Stimulated activated CD8-positive, alpha-beta memory T cell treated with anti-CD3 and anti-CD28 coated beads, Interleukin-4, amount 100 ng/mL, for 4 hours (primary cell): ENCODE measurements around the gene DCLRE1C.
"Not testable (repeated sequence)": the region's sequence is repeated elsewhere in the genome, so short reads cannot be mapped to it uniquely, and the experiment has no call there.

Source experiments
- DNase-seq, 2 donors: peaks; one replicate each; pipeline ENCODE4 v3.0.0-alpha.2; 2020; ENCODE audit warnings: low read depth in 2 of 2, low spot score in 1 of 2

Gene DCLRE1C

DNA sequence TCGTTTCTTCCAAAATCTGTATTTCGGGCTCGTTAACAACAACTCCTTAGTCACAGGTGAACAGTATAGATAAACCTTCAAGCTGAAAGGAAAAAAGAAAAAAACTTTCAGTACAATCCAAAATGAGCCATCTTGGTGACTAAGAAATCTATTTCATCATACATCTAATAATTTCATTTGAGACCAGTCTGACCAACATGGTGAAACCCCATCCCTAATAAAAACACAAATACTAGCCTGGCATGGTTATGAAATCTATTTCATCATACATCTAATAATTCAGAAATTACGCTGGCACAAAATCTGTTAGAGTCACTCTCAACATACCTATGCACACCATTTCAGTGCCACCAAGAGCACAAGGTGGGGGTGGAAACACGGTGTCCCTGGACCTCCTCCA lies 8.8 kb downstream of the DCLRE1C start:
- no peak for DNase-seq

DNA sequence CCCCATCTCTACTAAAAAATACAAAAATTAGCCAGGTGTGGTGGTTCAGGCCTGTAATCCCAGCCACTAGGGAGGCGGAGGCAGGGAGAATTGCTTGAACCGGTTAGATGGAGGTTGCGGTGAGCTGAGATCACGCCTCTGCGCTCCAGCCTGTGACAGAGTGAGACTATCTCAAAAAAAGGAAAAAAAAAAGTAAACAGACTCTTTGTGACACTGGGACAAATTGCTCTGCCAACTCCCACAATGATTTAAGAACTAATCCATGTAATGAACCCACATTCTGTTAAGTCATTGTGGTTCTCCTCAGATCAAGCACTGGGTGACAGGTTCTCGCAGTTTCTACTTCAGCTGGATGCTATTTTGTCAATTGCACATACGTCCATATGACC lies 11.0 kb downstream of the DCLRE1C start:
- DNase-seq, result not testable (repeated sequence)

DNA sequence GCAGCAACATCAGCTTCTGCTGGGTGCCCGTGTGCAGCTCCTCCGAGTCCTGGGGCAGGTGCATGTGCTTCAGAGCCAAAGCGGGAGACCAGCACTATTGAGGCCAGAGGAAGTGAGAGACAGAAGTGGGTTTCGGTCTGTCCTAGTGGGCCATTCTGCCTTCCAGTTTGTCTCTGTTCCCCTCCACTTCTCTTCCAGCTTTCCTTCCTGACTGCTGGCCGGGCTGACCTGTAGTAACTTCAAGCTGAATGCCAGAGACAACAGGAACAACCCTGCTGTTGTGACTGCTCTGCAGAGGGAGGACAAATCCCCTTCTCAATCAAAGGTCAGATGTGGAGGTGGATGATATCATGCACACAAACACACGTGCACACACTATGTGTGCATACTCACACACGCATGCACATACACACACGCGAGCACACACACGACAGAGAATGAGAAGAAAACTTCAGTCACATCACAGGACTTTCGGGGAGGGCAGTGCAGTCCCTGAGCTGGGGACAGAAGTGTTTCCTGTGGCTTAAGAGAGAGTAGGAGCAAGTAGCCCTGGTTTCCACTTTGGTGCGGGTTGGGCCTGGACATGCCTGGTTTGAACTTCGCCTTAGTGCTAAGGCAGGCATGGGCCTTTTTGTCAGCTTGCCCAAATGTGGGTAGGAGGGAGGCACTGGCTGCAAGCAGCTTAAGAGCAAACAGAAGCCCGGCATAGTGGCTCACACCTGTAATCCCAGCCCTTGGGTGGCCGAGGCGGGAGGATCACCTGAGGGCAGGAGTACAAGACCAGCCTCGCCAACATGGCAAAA lies 11.5 kb downstream of the DCLRE1C start:
- not testable (repeated sequence) for DNase-seq

DNA sequence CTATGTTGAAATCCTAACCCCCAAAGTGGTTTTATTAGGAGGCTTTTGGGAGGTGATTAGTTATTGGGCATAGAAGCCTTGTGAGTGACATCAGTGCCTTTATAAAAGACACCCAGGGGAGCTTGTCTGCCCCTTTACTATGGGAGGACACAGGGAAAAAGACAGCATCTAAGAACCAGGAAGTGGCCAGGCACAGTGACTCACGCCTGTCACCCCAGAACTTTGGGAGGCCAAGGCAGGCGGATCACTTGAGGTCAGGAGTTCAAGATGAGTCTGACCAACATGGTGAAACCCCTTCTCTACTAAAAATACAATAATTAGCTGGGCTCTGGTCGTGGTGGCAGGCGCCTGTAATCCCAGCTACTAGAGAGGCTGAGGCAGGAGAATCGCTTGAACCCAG lies 14.9 kb downstream of the DCLRE1C start:
- DNase-seq, result not testable (repeated sequence)

DNA sequence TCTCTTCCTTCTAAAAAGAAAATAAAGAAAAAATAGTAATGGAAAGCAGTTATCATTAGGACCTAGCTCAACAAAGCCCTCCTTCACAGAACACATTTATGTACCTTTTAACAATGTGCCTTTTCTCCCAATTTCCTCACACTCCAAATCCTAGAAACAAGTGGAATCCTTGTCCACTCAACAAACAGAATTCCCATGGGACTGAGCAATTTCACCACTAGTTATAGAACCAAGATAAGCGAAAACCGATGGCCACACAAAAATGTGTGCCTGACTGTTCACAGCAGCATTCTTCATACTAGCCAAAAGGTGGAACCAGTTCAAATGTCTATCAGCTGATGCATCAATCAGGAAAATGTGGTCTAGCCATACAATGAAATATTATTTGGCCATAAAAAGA lies 17.3 kb downstream of the DCLRE1C start:
- DNase-seq, result no peak

DNA sequence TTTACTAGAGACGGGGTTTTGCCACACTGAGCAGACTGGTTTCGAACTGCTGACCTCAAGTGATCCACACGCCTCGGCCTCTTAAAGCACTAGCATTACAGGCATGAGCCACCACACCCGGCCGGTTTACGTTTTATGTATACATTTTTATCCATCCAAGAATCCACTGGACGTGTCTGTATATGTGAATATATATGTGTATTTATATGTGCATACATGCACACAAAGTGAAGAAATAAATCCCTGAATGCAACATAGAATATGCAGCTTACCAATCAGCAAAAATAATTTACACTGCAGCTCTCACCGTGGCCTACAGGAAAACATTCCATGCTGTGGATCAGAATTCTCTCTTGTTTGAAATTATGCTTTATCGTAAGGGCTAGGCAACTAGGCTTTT lies 23.3 kb downstream of the DCLRE1C start:
- no peak for DNase-seq

DNA sequence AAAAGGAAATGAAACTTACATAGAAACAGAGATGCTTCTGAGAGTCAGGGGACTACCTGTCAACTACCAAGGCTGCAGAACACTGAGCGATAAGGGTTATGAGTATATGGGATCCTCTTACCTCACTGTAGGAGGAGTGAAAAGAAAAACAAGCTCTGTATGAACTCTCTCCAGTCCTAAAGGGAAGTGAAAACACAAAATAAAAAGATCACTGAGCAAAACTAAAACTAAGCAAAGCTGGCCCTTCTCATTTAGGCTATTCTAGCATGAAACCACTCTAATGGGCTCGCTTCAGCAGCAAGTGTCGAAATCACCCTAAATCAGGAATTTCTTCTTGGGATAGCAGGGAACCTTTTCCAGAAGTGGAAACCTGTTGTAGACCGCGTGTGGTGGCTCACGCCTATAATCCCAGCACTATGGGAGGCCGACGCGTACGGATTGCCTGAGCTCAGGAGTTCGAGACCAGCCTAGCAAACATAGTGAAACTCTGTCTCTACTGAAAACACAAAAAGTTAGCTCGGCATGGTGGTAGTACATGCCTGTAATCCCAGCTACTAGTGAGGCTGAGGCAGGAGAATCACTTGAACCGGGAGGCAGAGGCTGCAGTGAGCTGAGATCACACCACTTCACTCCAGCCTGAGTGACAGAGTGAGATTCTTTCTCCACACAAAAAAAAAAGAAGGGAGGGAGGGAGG lies 27.0 kb downstream of the DCLRE1C start:
- DNase-seq, result no peak

DNA sequence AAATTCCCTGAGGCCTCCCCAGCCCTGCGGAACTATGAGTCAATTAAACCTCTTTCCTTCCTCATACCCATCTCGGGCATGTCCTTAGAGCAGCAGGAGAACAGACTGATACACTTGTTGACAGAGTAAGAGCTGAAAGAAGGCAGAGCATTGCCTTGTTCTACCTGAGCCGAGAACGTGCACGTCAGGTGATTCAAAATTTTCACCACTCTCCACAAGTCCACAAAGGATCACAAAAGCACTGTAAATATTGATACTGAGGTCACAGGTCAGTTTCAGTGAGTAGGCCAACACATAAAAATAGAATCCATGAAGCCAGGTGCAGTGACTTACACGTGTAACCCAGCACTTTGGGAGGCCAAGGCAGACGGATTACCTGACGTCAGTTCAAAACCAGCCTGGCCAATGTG lies 27.8 kb downstream of the DCLRE1C start:
- DNase-seq, result no peak

DNA sequence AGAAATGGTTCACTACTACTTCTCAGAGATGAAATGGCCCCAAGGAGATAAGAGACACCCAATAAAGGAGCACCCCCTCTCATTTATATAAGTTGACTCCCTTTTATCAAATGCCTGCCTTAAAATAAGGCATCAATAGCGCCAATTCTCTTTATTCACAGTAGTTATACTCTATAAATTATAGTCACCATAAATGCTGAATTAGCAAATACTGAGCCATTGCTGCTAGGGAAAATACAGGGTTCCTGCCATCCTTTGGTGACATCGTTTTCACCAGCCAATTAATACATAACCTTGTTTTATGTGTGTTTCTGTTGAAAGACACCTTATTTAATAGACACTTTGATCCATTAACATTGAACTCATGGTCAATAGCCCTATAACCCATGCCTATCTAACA lies 28.6 kb downstream of the DCLRE1C start:
- DNase-seq, result no peak

DNA sequence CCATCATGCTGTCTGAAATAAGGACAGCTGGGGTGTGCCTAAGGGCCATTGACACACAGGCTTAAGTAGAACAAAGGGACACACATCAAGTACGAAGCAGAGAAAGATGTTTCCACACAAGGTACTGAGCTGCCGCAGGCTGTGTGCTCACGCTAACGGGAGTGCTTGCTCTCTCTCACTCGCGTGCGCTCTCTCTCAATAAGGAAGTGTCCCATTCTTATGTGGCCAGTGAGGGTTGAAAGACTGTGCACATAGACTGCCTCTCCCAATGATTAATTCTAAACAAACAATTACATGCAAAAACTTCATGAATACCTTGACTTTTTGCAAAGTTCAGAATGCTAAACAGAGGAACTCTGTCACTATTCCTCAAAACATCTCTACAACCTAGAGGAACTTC lies 29.9 kb downstream of the DCLRE1C start:
- DNase-seq, result no peak

DNA sequence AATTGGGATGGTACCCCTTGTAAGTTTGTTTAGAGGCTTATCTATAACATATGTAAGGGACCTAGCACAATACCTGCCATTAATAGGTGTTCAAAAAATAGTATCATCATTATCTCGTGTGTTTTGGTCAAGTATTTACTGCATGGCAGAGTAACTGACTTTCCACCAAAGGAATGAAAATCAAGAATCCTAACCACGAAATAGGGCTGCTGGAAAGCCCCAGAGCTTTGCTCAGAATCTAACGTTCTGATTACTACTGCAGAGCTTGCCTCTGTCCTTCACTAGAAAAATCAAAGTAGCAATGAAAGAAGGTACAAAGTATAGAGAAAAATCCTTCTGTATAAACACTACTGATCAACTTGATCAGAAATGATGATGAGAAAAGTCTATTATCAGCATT lies 34.9 kb downstream of the DCLRE1C start:
- DNase-seq, result no peak

DNA sequence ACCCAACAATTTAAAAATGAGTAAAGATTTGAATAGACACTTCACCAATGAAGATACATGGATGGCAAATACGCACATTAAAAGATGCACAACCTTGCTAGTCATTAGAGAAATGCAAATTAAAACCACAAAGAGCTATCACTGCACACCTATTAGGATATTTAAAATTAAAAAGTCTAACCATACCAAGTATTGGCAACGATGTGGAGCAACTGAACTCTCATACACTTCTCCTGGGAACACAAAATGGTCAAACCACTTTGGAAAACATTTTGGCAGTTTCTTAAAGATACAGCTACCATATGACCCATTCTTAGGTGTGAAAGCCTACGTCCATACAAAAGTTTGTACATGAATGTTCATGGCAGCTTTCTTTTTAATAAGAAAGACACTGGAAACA lies 36.1 kb downstream of the DCLRE1C start:
- DNase-seq, result no peak

DNA sequence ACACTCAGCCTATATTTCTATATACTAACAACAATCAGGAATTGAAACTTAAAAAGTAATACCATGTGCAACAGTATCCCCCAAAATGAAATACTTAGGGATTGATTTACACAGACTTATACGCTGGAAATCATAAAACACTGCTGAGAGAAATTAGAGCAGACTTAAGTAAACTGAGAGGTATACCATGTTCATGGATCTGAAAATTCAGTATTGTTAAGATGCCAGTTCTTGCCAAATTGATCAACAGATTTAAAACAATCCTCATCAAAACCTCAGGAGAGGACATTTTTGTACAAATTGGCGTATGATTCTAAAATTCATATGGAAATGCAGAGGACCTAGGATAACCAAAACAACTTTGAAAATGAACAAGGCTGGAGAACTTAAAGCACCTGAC lies 37.3 kb downstream of the DCLRE1C start:
- DNase-seq, result no peak

DNA sequence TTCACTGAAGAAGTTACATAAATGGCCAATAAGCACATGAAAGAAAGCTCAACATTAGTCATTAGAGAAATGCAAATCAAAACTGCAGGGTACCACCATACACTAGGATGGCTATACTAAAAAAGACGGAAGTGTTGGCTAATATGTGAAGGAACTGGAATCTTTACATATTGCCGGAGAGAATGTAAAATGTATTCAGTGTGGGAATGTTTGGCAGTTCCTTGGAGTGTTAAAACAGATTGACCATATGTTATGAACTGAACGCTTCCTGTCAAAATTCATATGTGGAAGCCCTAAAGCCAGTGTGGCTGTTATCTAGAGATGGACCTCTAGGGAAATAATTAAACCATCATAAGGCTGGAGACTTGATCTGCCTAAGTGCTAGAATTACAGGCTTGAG lies 42.1 kb downstream of the DCLRE1C start:
- no peak for DNase-seq

DNA sequence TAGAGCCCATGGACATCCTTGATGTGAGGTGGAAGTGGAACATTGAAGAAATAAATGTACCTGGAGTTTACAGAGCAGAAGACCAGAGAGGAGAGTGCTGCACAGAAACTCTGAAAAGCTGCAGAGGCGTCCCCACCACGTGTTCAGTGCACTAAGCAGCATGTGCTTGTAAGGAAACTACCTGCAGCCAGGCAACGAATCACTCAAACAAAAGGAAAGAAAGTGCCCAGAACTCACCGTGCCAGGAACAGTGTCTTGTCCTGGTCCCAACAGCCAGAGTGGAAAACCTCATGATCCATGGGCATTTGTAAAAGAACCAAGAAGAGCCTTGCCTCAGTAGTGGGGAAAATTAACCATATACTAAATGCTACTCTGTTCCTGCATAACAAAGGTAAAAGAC lies 42.9 kb downstream of the DCLRE1C start:
- no peak for DNase-seq

DNA sequence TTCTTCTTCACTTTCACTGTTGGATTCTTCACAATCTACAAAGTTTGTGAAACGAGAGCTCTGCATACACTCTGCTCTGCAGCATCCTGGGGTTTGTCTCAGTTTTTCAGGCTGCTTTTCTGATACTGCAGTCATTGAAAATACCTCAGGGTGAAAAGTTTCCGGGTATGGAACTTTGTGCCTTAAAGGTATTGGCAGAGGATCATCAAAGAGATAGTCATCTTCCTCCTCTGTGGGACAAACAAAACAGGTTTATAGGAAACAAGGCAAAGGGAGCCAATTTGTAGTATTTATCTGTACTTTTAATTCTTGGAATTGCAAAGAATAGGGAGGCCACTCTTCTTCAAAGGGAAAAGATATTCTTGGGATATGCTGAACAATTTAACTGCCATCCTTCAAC lies 44.8 kb downstream of the DCLRE1C start:
- DNase-seq, result no peak

DNA sequence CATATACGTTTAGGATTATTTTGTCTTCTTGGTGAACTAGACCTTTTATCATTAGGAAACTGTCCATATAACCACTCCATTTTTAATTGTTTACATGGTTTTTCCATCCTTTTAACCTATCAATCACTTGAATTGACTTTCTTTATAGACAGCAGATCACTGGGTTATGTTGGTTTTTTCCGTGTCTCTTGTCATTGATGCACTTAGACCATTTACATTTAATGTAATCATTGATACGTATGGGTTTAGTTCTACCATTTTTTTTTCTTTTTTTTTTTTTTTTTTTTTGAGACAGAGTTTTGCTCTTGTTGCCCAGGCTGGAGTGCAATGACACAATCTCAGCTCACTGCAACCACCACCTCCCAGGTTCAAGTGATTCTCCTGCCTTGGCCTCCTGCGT lies 46.3 kb downstream of the DCLRE1C start:
- not testable (repeated sequence) for DNase-seq

DNA sequence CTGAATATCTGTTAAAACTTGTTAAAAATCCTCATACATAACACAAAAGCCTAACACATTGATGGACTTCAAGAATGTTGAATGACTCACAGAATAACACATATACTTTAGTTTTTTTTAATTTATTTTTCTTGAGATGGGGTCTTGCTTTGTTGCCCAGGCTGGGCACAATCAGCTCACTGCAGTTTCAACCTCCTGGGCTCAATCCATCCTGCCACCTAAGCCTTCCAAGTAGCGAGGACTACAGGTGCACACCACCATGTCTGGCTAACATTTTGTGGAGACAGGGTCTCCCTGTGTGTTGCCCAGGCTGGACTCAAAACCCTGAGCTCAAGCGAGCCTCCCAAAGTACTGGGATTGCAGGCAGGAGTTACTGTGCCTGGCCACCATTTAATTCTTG lies 47.1 kb downstream of the DCLRE1C start:
- DNase-seq, result no peak

DNA sequence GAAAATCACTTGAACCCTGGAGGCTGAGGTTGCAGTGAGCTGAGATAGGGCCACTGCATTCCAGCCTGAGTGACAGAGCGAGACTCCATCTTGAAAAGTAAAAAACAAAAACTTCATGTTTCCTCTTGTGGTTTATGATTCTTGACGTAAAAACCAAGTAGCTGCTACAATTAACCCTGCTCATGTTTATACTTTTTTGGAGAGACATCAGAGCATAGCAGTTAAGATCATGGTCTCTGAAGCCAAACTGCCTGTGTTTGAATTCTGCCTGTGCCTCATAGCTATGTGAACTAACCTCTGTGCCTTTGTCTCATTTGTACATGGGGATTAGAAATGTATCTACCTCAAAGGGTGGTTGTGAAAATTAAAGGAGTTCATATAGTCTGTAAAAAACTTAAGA lies 48.0 kb downstream of the DCLRE1C start:
- DNase-seq, result no peak

DNA sequence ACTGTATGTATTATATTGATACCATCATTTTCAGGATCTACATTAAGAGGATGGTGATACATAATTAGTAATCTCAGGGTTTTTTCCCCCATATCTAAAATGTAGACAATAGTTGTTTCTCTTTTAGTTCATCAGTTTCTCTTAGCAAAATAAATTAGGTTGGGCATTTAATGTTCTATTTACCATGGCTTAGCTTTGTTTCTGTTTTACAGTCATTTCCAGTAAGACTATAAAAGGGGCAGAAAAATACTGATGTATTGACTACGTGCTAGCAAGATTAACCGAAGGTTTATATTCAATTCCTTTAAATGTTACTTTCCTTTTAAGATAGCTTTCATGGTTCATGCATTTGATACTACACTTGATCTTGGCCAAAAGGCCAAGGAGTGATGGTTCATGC lies 49.0 kb downstream of the DCLRE1C start:
- DNase-seq, result no peak

DNA sequence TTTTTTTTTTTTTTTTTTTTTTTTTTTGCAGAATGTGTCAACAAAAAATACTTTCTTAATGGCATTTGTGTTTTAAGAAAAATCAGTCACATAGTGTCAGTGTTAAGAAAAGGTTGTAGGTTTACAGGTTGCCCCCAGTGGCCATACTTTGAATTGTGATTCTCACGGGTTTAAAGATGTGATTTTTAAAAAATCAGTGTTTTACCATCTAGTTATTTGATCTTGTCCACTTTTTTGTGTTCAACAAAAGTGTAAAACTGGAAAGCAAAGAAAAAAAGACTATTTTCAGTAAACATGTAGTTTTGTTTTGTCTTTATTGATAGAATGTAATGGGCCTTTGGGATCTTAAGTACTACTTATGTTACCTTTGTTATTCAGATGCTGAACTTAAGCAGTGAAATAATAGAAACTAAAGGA lies 49.6 kb downstream of the DCLRE1C start:
- DNase-seq, result no peak

DNA sequence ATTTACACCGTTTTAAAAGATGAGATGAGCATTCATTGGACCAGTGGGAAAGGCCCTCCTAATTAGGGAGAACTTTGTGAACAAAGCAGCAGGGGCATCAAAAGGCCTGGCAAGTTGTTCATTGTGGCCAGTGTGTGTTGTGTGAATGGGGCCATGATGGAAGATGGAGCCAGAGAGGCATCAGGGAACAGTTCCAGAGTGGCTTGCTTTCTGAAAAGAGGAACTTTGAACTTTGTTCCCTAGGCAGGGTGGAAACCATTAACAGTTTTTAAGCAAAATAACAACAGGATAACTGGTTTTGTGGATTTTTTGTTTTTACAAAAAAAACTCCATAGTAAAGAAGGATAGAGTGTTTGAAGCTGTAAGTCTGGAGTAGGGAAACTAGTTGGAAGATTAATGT lies 62.7 kb downstream of the DCLRE1C start:
- no peak for DNase-seq

DNA sequence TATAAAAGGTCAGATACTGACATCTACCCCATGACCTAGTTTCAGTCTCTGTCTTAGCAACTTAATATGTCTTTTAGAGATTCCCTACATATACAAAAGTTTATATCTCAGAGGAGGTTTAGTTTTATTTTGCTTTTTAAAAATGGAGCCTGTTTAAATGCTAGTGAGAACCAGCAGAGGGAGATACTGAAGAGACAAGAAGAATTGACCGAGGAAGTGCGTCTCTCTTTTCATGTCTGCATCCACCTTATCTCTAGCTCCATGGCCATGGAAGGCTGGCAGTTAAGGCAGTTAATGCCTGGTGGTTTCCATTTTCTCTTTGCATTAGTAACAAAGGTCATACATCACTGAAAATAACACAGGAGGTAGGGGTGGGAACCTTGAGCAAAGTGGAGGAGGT lies 64.6 kb downstream of the DCLRE1C start:
- DNase-seq, result no peak
